ENCODE measurements around the gene IGSF21.
"Not testable (repeated sequence)": the region's sequence is repeated elsewhere in the genome, so short reads cannot be mapped to it uniquely, and the experiment has no call there.

IGSF21 gene

GRCh38 chr1:18147672-18148071, 40.1 kb downstream of the IGSF21 start:
- DNase-seq = no peak

GRCh38 chr1:18148461-18148860, 40.9 kb downstream of the IGSF21 start:
- DNase-seq = no peak

GRCh38 chr1:18149027-18149641, 41.5 kb downstream of the IGSF21 start:
- DNase-seq = no peak

- DNase-seq = no peak
These were observed 44.0 kb downstream of the IGSF21 start for GRCh38 chr1:18151436-18152122.

GRCh38 chr1:18154430-18155194, 47.0 kb downstream of the IGSF21 start:
- no peak for DNase-seq

GRCh38 chr1:18155881-18156385, 48.3 kb downstream of the IGSF21 start:
- no peak for DNase-seq

GRCh38 chr1:18157352-18157751, 49.8 kb downstream of the IGSF21 start:
- DNase-seq = no peak

- DNase-seq = no peak
These were observed 50.4 kb downstream of the IGSF21 start for GRCh38 chr1:18157968-18158367.

- no peak for DNase-seq
These were observed 51.1 kb downstream of the IGSF21 start for GRCh38 chr1:18158714-18159113.

- DNase-seq = no peak
These were observed 52.8 kb downstream of the IGSF21 start for GRCh38 chr1:18160290-18160942.

GRCh38 chr1:18161690-18162089, 54.1 kb downstream of the IGSF21 start:
- DNase-seq = no peak

GRCh38 chr1:18165640-18166039, 58.0 kb downstream of the IGSF21 start:
- not testable (repeated sequence) for DNase-seq

- no peak for DNase-seq
These were observed 58.7 kb downstream of the IGSF21 start for GRCh38 chr1:18166341-18166740.

GRCh38 chr1:18166929-18167328, 59.3 kb downstream of the IGSF21 start:
- DNase-seq = no peak

- DNase-seq = no peak
These were observed 62.8 kb downstream of the IGSF21 start for GRCh38 chr1:18170444-18170843.

- DNase-seq = no peak
These were observed 66.4 kb downstream of the IGSF21 start for GRCh38 chr1:18174037-18174436.

GRCh38 chr1:18175051-18175450, 67.5 kb downstream of the IGSF21 start:
- DNase-seq = no peak

- no peak for DNase-seq
These were observed 68.2 kb downstream of the IGSF21 start for GRCh38 chr1:18175530-18176377.

- no peak for DNase-seq
These were observed 69.0 kb downstream of the IGSF21 start for GRCh38 chr1:18176619-18177018.

- DNase-seq = no peak
These were observed 70.5 kb downstream of the IGSF21 start for GRCh38 chr1:18178111-18178510.

GRCh38 chr1:18179009-18179408, 71.4 kb downstream of the IGSF21 start:
- DNase-seq = no peak

Measured in effector CD4-positive, alpha-beta T cell (primary cell).